K562 (cell line): ENCODE data around the gene GOLPH3L. TPM values are rescaled to one million over a fixed set of nuclear protein-coding genes. Genes with fewer than 3 reads are reported as not detected.

Experiments
- AFF1 ChIP-seq, 2 experiments: fragments of 450-650 bp; IDR thresholded peaks; 2 replicates each; pipeline ENCODE4 v1.6.1; 2018; ENCODE audit warnings: mild to moderate bottlenecking in 2 of 2, low read depth in 1 of 2; ENCODE audit not compliant: partially characterized antibody in 2 of 2
- BRCA1 ChIP-seq, 2 experiments: fragments of 450-650 bp in 1 of 2; sonication (generic) in 1 of 2; formaldehyde crosslinking in 1 of 2; IDR thresholded peaks; 2 replicates each; pipeline versions ENCODE4 v1.5.0 to v1.6.1; 2017 to 2020; ENCODE audit warnings: mild to moderate bottlenecking in 1 of 2, missing genetic modification reagents in 1 of 2
- CHCHD3 ChIP-seq: fragments of 250-450 bp; sonication (Bioruptor Pico); IDR thresholded peaks from 2 replicates; pipeline ENCODE4 v2.1.2; 2022; ENCODE audit warnings: mild to moderate bottlenecking
- EHMT2 ChIP-seq: fragments of 450-650 bp; IDR thresholded peaks from 2 replicates; pipeline ENCODE4 v1.6.1; 2018; ENCODE audit warnings: antibody characterized with exemption
- ESRRA ChIP-seq: fragments of 450-650 bp; IDR thresholded peaks from 2 replicates; pipeline ENCODE4 v1.6.1; 2014; ENCODE audit warnings: low read depth, mild to moderate bottlenecking, moderate library complexity, borderline replicate concordance
- GTF2E2 ChIP-seq: fragments of 200-800 bp; sonication (Bioruptor generic); IDR thresholded peaks from 2 replicates; pipeline ENCODE4 v1.6.1; 2016; ENCODE audit warnings: missing genetic modification characterization, missing compliant biosample characterization
- HMG20B ChIP-seq: fragments of 250-450 bp; sonication (Bioruptor Pico); IDR thresholded peaks from 2 replicates; pipeline ENCODE4 v1.5.0; 2021; ENCODE audit warnings: mild to moderate bottlenecking
- MXI1 ChIP-seq: IDR thresholded peaks from 2 replicates; pipeline ENCODE4 v1.6.1; 2011; ENCODE audit warnings: low read depth, mild to moderate bottlenecking, improper control_type of control experiment, low read length
- OTX1 ChIP-seq: fragments of 450-650 bp; formaldehyde crosslinking; IDR thresholded peaks from 2 replicates; pipeline ENCODE4 v1.4.0; 2022; ENCODE audit warnings: mild to moderate bottlenecking
- PCBP1 ChIP-seq: fragments of 200-400 bp; formaldehyde crosslinking; IDR thresholded peaks from 2 replicates; pipeline ENCODE4 v1.6.1; 2018; ENCODE audit warnings: mild to moderate bottlenecking, low read depth, low read length; ENCODE audit not compliant: poor library complexity, severe bottlenecking
- POLR2G ChIP-seq: fragments of 200-400 bp; formaldehyde crosslinking; IDR thresholded peaks from 2 replicates; pipeline ENCODE4 v1.6.1; 2017; ENCODE audit warnings: low read depth, mild to moderate bottlenecking, antibody characterized with exemption, low read length, moderate library complexity
- SMAD2 ChIP-seq: fragments of 150-350 bp; IDR thresholded peaks from 2 replicates; pipeline ENCODE4 v1.6.1; 2014; ENCODE audit warnings: low read depth, mild to moderate bottlenecking, low read length
- SUPT5H ChIP-seq: fragments of 450-650 bp; IDR thresholded peaks from 2 replicates; pipeline ENCODE4 v1.6.1; 2016
- TEAD4 ChIP-seq, 2 experiments: sonication (generic) in 1 of 2; formaldehyde crosslinking in 1 of 2; IDR thresholded peaks; 2 replicates each; pipeline versions ENCODE4 v1.6.1 to v1.8.0; 2012 to 2022; ENCODE audit warnings: borderline replicate concordance in 1 of 2, inconsistent platforms in 1 of 2, low read length in 1 of 2, mild to moderate bottlenecking in 1 of 2, missing genetic modification reagents in 1 of 2
- USF2 ChIP-seq: sonication (generic); formaldehyde crosslinking; IDR thresholded peaks from 2 replicates; pipeline ENCODE4 v1.5.0; 2020; ENCODE audit warnings: missing genetic modification reagents
- YBX1 ChIP-seq: fragments of 450-650 bp; IDR thresholded peaks from 2 replicates; pipeline ENCODE4 v1.7.1; 2016; ENCODE audit warnings: mild to moderate bottlenecking
- ZNF347 ChIP-seq: fragments of 450-650 bp; formaldehyde crosslinking; IDR thresholded peaks from 2 replicates; pipeline ENCODE4 v1.4.0; 2020; ENCODE audit warnings: low read depth, mild to moderate bottlenecking, moderate library complexity
- ZNF57 ChIP-seq: fragments of 450-650 bp; formaldehyde crosslinking; IDR thresholded peaks from 2 replicates; pipeline ENCODE4 v1.4.0; 2020; ENCODE audit warnings: mild to moderate bottlenecking, moderate library complexity
- polyA plus RNA-seq, 8 experiments: library from polyadenylated mRNA; depleted of rRNA in 4 of 8; stranded (reverse) in 5 of 8; unstranded in 3 of 8; fragments of >200 nt; fragmentation: Nextera tagmentation in 2 of 8; fragmentation: Illumina TruSeq in 1 of 8; extraction: Ambion mirVana in 2 of 8; extraction: Trizol in 1 of 8; gene quantifications; 2 replicates each; pipeline versions ENCODE4 v1.2.1 to v1.2.3, GENCODE V29; 2011 to 2014; ENCODE audit warnings: inconsistent platforms in 1 of 8, missing spikeins in 1 of 8
- total RNA-seq, 7 experiments: library from RNA; depleted of rRNA in 6 of 7; stranded (reverse); fragments of >200 nt in 6 of 7; fragmentation: Illumina TruSeq in 2 of 7; extraction: Trizol in 2 of 7; gene quantifications; 2 replicates each; pipeline versions ENCODE4 v1.2.1 to v1.2.3, GENCODE V29; 2011 to 2021; ENCODE audit warnings: low replicate concordance in 1 of 7
- TF ChIP-seq, protein P1 (sequence below): sonication (generic); formaldehyde crosslinking; IDR thresholded peaks from 2 replicates; pipeline ENCODE4 v1.8.1; 2023; ENCODE audit warnings: mild to moderate bottlenecking, missing genetic modification reagents
- TF ChIP-seq, protein P2 (sequence below): fragments of 250-450 bp; sonication (Bioruptor Pico); IDR thresholded peaks from 2 replicates; pipeline ENCODE4 v1.5.1; 2021; ENCODE audit warnings: mild to moderate bottlenecking

GOLPH3L gene
- total and polyA plus RNA-seq, 9 of the 15 experiments (the other 6 are each of a cell fraction or from before 2014, with no cell fraction given) = 8.1 to 42.1 (median 21.6) TPM

GRCh38 chr1:150619576-150620509, 77.1 kb downstream of the GOLPH3L start (continued):
- TF ChIP-seq PCBP1 (no peak), ZNF57 (no peak), POLR2G (no peak), ESRRA (peak; percentile 38; the same call in 1 of the 2 replicates), CHCHD3 (no peak), SUPT5H (no peak; the same call in none of the 2 replicates), EHMT2 (no peak), BRCA1 (IDR thresholded peaks at IDR 0.05) (no peak), BRCA1 (CRISPR knock-in tag; IDR thresholded peaks at IDR 0.05) (no peak), TEAD4 (IDR thresholded peaks at IDR 0.05; ENCODE audit: low read length) (peak; percentile 93), TEAD4 (CRISPR knock-in tag; IDR thresholded peaks at IDR 0.05; ENCODE audit: borderline replicate concordance) (no peak), GTF2E2 (tag) (no peak; the same call in 1 of the 2 replicates), MXI1 (no peak), OTX1 (CRISPR knock-in tag) (no peak), ZNF347 (CRISPR knock-in tag) (no peak), AFF1 (IDR thresholded peaks at IDR 0.05; ENCODE audit: low read depth in 1 of 2, partially characterized antibody in 2 of 2) (peak; percentile 61 to 81), YBX1 (no peak), HMG20B (CRISPR knock-in tag) (no peak), SMAD2 (no peak), USF2 (no peak)
- TF ChIP-seq, protein P1, sequence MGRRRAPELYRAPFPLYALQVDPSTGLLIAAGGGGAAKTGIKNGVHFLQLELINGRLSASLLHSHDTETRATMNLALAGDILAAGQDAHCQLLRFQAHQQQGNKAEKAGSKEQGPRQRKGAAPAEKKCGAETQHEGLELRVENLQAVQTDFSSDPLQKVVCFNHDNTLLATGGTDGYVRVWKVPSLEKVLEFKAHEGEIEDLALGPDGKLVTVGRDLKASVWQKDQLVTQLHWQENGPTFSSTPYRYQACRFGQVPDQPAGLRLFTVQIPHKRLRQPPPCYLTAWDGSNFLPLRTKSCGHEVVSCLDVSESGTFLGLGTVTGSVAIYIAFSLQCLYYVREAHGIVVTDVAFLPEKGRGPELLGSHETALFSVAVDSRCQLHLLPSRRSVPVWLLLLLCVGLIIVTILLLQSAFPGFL (CRISPR knock-in tag) = 0 out of 2 replicates have a peak, but pooled peaks have one; percentile 42
- TF ChIP-seq, protein P2, sequence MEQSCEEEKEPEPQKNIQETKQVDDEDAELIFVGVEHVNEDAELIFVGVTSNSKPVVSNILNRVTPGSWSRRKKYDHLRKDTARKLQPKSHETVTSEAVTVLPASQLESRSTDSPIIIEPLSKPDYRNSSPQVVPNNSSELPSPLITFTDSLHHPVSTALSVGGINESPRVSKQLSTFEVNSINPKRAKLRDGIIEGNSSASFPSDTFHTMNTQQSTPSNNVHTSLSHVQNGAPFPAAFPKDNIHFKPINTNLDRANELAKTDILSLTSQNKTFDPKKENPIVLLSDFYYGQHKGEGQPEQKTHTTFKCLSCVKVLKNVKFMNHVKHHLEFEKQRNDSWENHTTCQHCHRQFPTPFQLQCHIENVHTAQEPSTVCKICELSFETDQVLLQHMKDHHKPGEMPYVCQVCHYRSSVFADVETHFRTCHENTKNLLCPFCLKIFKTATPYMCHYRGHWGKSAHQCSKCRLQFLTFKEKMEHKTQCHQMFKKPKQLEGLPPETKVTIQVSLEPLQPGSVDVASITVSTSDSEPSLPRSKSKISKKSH (CRISPR knock-in tag) = no peak
